Measurements from ENCODE around the gene RPTOR. TPM values are rescaled to one million over a fixed set of nuclear protein-coding genes. Genes with fewer than 3 reads are reported as not detected.
A peak's percentile ranks its signal among the peaks of the same experiment; 100 is the strongest.

The RPTOR gene
- total and polyA plus RNA-seq, 2 experiments from 2014 or later, result 13.2 to 37.9 TPM

GRCh38 chr17:80868022-80868609 lies 323.5 kb downstream of the RPTOR start:
- Histone ChIP-seq H3K4me1 (ENCODE audit: low read depth) (peaks cover 12% of the 10 kb centered on the region), H3K4me3 (no peak overlapping the region), H3K36me3 (no peaks in the 10 kb centered on the region), H3K27me3 (no peaks in the 10 kb centered on the region), H3K27ac (no peak overlapping the region), H3K9me3 (ENCODE audit: low read depth) (no peaks in the 10 kb centered on the region)
- no peak for TF ChIP-seq CTCF (IDR thresholded peaks at IDR 0.05; ENCODE audit: low read depth, low read length)
- no peak for DNase-seq (ENCODE audit: low read depth in 1 of 2, low spot score in 1 of 2)

- no peak for DNase-seq (ENCODE audit: low read depth in 1 of 2, low spot score in 1 of 2)
Measured at GRCh38 chr17:80869481-80870145, 325.0 kb downstream of the RPTOR start.

GRCh38 chr17:80870401-80870800 lies 325.8 kb downstream of the RPTOR start:
- H3K4me1 ChIP-seq (ENCODE audit: low read depth), result peaks cover 12% of the 10 kb centered on the region
- H3K36me3 ChIP-seq, result no peaks in the 10 kb centered on the region
- H3K27me3 ChIP-seq, result no peaks in the 10 kb centered on the region
- no peak overlapping the region for H3K27ac ChIP-seq
- DNase-seq (ENCODE audit: low read depth in 1 of 2, low spot score in 1 of 2), result no peak
- no peak overlapping the region for H3K4me3 ChIP-seq
- TF ChIP-seq CTCF (IDR thresholded peaks at IDR 0.05; ENCODE audit: low read depth, low read length), result no peak
- H3K9me3 ChIP-seq (ENCODE audit: low read depth), result no peaks in the 10 kb centered on the region

More at GRCh38 chr17:80869481-80870145, 325.0 kb downstream of the RPTOR start:
- Histone ChIP-seq H3K4me3 (no peak overlapping the region), H3K36me3 (no peaks in the 10 kb centered on the region), H3K4me1 (ENCODE audit: low read depth) (peaks cover 12% of the 10 kb centered on the region), H3K9me3 (ENCODE audit: low read depth) (no peaks in the 10 kb centered on the region), H3K27me3 (no peaks in the 10 kb centered on the region), H3K27ac (no peak overlapping the region)
- no peak for TF ChIP-seq CTCF (IDR thresholded peaks at IDR 0.05; ENCODE audit: low read depth, low read length)

- Histone ChIP-seq H3K36me3 (no peaks in the 10 kb centered on the region), H3K27ac (no peak overlapping the region), H3K9me3 (ENCODE audit: low read depth) (no peaks in the 10 kb centered on the region), H3K4me3 (no peak overlapping the region), H3K4me1 (ENCODE audit: low read depth) (peaks cover 12% of the 10 kb centered on the region), H3K27me3 (no peaks in the 10 kb centered on the region)
- no peak for TF ChIP-seq CTCF (IDR thresholded peaks at IDR 0.05; ENCODE audit: low read depth, low read length)
- DNase-seq (ENCODE audit: low read depth in 1 of 2, low spot score in 1 of 2), result peak in 1 of 2 donors; percentile 17
Measured at GRCh38 chr17:80871341-80871740, 326.7 kb downstream of the RPTOR start.

GRCh38 chr17:80872001-80872500 lies 327.4 kb downstream of the RPTOR start:
- H3K27ac ChIP-seq, result no peak overlapping the region
- H3K4me1 ChIP-seq (ENCODE audit: low read depth), result peaks cover 12% of the 10 kb centered on the region
- no peak overlapping the region for H3K4me3 ChIP-seq
- no peaks in the 10 kb centered on the region for H3K9me3 ChIP-seq (ENCODE audit: low read depth)
- peak in 1 of 2 donors; percentile 74 for DNase-seq (ENCODE audit: low read depth in 1 of 2, low spot score in 1 of 2)
- H3K36me3 ChIP-seq, result no peaks in the 10 kb centered on the region
- TF ChIP-seq CTCF (IDR thresholded peaks at IDR 0.05; ENCODE audit: low read depth, low read length), result no peak
- H3K27me3 ChIP-seq, result no peaks in the 10 kb centered on the region

All from cardiac muscle cell (in vitro differentiated cells and primary cell).